HL-60 (cell line): ENCODE results near the gene CDC42BPA.

Experiments
- DNase-seq, 2 experiments: peaks; one replicate each; pipeline ENCODE4 v3.0.0-alpha.2; 2010 to 2020; ENCODE audit warnings: low read depth in 1 of 2, low spot score in 1 of 2
- H3K27ac ChIP-seq: fragments of 250-450 bp; sonication (Bioruptor Pico); replicated peaks from 2 replicates; pipeline ENCODE4 v1.5.1; 2020; ENCODE audit warnings: mild to moderate bottlenecking, moderate library complexity
- H3K27me3 ChIP-seq: fragments of 250-450 bp; sonication (Bioruptor Pico); 2 replicates; pipeline ENCODE4 v1.5.1; 2021; ENCODE audit warnings: mild to moderate bottlenecking, moderate library complexity; ENCODE audit not compliant: insufficient read depth, poor library complexity, severe bottlenecking
- H3K4me3 ChIP-seq: replicated peaks from 2 replicates; pipeline ENCODE4 v1.5.1; 2011; ENCODE audit warnings: mild to moderate bottlenecking, control low read depth, low read length; ENCODE audit not compliant: insufficient read depth
- GABPA ChIP-seq: IDR thresholded peaks from 2 replicates; pipeline ENCODE4 v1.6.1; 2012; ENCODE audit warnings: low read depth
- POLR2AphosphoS5 ChIP-seq: IDR thresholded peaks from 2 replicates; pipeline ENCODE4 v1.6.1; 2012; ENCODE audit warnings: low read depth
- SPI1 ChIP-seq: IDR thresholded peaks from 2 replicates; pipeline ENCODE4 v1.6.1; 2012; ENCODE audit warnings: low read depth, mild to moderate bottlenecking, borderline replicate concordance
- TF ChIP-seq, protein P1 (sequence below): IDR thresholded peaks from 2 replicates; pipeline ENCODE4 v1.6.1; 2012; ENCODE audit warnings: low read depth; ENCODE audit not compliant: insufficient replicate concordance
- TF ChIP-seq, protein P2 (sequence below): IDR thresholded peaks from one replicate; pipeline ENCODE4 v1.5.1; 2011; ENCODE audit warnings: low read length, control low read depth, inconsistent platforms; ENCODE audit not compliant: insufficient read depth

Gene CDC42BPA

DNA sequence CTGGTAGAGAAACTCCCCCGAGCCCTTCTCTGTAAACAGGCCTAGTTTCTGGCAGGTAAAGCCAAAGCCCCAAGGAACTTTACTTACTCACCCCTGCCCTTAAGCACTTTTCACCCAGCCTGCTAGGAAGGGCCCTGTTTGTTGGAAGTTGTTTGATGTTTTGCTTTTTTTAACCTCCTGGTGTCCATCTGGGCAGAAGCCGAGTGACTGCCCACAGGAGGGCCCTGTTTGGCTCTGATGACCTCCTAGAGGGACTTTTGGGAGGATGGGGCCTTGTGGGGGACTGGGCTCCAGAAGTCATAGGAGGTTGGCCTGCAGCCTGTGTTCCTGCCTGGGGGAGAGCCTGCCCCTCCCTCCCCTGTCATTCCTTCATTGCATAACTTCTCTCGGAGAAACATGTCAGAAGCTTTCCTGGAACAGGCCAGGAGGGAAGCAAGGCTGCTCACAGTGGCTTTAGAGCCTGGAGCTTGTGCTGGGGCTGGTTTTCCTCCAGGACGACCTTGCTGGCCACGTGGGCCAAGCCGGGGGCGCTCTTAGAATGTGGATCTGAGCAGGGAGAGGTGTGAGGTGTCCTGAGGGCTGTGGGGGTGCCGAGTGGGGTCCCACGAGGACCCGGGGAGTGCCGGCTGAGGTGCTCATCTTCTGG, 344.3 kb downstream of the CDC42BPA start:
- no peak for DNase-seq
- no peak overlapping the region for H3K27ac ChIP-seq
- H3K27me3 ChIP-seq, result no peaks in the 10 kb centered on the region
- TF ChIP-seq SPI1 (no peak), POLR2AphosphoS5 (no peak), GABPA (no peak)
- TF ChIP-seq, protein P1, sequence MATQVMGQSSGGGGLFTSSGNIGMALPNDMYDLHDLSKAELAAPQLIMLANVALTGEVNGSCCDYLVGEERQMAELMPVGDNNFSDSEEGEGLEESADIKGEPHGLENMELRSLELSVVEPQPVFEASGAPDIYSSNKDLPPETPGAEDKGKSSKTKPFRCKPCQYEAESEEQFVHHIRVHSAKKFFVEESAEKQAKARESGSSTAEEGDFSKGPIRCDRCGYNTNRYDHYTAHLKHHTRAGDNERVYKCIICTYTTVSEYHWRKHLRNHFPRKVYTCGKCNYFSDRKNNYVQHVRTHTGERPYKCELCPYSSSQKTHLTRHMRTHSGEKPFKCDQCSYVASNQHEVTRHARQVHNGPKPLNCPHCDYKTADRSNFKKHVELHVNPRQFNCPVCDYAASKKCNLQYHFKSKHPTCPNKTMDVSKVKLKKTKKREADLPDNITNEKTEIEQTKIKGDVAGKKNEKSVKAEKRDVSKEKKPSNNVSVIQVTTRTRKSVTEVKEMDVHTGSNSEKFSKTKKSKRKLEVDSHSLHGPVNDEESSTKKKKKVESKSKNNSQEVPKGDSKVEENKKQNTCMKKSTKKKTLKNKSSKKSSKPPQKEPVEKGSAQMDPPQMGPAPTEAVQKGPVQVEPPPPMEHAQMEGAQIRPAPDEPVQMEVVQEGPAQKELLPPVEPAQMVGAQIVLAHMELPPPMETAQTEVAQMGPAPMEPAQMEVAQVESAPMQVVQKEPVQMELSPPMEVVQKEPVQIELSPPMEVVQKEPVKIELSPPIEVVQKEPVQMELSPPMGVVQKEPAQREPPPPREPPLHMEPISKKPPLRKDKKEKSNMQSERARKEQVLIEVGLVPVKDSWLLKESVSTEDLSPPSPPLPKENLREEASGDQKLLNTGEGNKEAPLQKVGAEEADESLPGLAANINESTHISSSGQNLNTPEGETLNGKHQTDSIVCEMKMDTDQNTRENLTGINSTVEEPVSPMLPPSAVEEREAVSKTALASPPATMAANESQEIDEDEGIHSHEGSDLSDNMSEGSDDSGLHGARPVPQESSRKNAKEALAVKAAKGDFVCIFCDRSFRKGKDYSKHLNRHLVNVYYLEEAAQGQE, result no peak
- TF ChIP-seq, protein P2, sequence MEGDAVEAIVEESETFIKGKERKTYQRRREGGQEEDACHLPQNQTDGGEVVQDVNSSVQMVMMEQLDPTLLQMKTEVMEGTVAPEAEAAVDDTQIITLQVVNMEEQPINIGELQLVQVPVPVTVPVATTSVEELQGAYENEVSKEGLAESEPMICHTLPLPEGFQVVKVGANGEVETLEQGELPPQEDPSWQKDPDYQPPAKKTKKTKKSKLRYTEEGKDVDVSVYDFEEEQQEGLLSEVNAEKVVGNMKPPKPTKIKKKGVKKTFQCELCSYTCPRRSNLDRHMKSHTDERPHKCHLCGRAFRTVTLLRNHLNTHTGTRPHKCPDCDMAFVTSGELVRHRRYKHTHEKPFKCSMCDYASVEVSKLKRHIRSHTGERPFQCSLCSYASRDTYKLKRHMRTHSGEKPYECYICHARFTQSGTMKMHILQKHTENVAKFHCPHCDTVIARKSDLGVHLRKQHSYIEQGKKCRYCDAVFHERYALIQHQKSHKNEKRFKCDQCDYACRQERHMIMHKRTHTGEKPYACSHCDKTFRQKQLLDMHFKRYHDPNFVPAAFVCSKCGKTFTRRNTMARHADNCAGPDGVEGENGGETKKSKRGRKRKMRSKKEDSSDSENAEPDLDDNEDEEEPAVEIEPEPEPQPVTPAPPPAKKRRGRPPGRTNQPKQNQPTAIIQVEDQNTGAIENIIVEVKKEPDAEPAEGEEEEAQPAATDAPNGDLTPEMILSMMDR, result no peak
- no peak overlapping the region for H3K4me3 ChIP-seq

DNA sequence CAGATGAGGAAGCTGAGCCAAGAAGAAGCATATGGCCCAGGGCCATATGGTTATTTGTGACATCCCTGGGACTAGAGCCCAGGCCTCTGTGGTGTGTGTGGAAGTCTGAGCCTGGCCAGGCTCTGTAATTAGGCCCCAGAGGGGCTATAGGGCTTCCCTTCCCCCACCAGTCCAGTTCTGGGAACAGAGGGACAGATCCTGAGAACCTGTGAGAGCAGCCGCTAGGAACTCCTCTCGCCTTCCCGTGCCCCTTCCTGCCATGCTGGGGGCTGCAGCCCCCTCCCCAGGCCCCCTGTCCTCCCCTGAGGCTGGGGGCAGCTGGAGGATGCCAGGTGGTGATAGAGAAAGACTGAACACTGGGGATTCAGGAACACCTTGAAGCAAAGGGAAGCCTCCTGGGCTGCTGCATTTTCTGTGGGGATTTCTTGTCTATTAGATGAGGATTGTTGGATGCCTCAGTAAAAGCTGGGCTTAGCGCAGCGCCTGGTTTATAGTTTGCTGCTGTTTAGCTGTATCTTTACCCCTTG, 344.9 kb downstream of the CDC42BPA start:
- DNase-seq, result no peak
- no peak overlapping the region for H3K27ac ChIP-seq
- H3K27me3 ChIP-seq, result no peaks in the 10 kb centered on the region

DNA sequence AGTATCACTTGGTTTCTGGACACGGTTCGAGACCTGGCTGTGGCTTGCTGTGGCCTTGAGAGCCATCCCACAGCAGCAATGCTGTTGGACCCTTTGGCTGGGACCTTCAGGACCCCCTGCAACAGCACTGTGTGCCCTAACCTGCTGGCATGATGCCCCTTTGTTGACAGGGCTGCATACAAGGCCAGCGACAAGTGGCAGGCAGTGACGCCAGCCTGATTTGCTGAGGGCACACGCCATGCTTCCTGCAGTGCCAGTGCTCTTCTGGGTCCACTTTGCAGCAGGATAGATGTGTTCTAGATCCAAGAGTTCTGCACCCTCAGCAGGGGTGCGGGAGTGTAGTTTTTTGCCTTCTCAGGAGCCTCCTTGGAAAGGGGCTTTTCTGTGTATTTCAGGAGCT, 345.4 kb downstream of the CDC42BPA start:
- DNase-seq, result no peak
- no peak overlapping the region for H3K27ac ChIP-seq
- TF ChIP-seq, protein P1, result no peak
- TF ChIP-seq GABPA (no peak), POLR2AphosphoS5 (no peak), SPI1 (no peak)
- TF ChIP-seq, protein P2, result no peak
- H3K27me3 ChIP-seq, result no peaks in the 10 kb centered on the region
- H3K4me3 ChIP-seq, result no peak overlapping the region

More for the DNA sequence above, 344.9 kb downstream of the CDC42BPA start:
- TF ChIP-seq, protein P2, result no peak
- TF ChIP-seq POLR2AphosphoS5 (no peak), SPI1 (no peak), GABPA (no peak)
- TF ChIP-seq, protein P1, result no peak
- no peak overlapping the region for H3K4me3 ChIP-seq
